Measurements from ENCODE around the gene OGFOD2. TPM values are rescaled to one million over a fixed set of nuclear protein-coding genes. Genes with fewer than 3 reads are reported as not detected.

The OGFOD2 gene
- total RNA-seq, 2 donors from 2014 or later = 26.3 to 27.6 TPM

- H3K4me3 ChIP-seq = no peak overlapping the region
- intact Hi-C loops (cut with DNase I) = no loop called here
- H3K27ac ChIP-seq = no peak overlapping the region
- H3K4me1 ChIP-seq (replicated peaks) = no peaks in the 10 kb centered on the region
- DNase-seq (ENCODE audit: low spot score) = no peak
- peaks cover 0 to 5% of the 10 kb centered on the region in 2 donors for H3K36me3 ChIP-seq
- 78% methylated on average over 19 of the region's 19 CpGs for WGBS
- TF ChIP-seq POLR2A (IDR thresholded peaks at IDR 0.05) (no peak), CTCF (IDR thresholded peaks at IDR 0.05) (no peak), POLR2AphosphoS5 (IDR thresholded peaks at IDR 0.05) (no peak)
- H3K27me3 ChIP-seq (replicated peaks; ENCODE audit: insufficient read depth) = no peaks in the 10 kb centered on the region
- H3K9me3 ChIP-seq = no peaks in the 10 kb centered on the region
Measured at GRCh38 chr12:123027726-123028445, 52.8 kb downstream of the OGFOD2 start.

GRCh38 chr12:123028475-123028874 is 53.4 kb downstream of the OGFOD2 start:
- no peaks in the 10 kb centered on the region for H3K4me1 ChIP-seq (replicated peaks)
- H3K36me3 ChIP-seq = peaks cover 0 to 5% of the 10 kb centered on the region in 2 donors
- no peak overlapping the region for H3K27ac ChIP-seq
- H3K9me3 ChIP-seq = no peaks in the 10 kb centered on the region
- H3K4me3 ChIP-seq = no peak overlapping the region
- intact Hi-C loops (cut with DNase I) = no loop called here
- DNase-seq (ENCODE audit: low spot score) = no peak
- TF ChIP-seq CTCF (IDR thresholded peaks at IDR 0.05) (no peak), POLR2A (IDR thresholded peaks at IDR 0.05) (no peak), POLR2AphosphoS5 (IDR thresholded peaks at IDR 0.05) (no peak)
- 89% methylated on average over 7 of the region's 7 CpGs for WGBS
- no peaks in the 10 kb centered on the region for H3K27me3 ChIP-seq (replicated peaks; ENCODE audit: insufficient read depth)

- Histone ChIP-seq H3K36me3 (peaks cover 0 to 5% of the 10 kb centered on the region in 2 donors), H3K27me3 (replicated peaks; ENCODE audit: insufficient read depth) (no peaks in the 10 kb centered on the region), H3K4me3 (no peak overlapping the region), H3K9me3 (no peaks in the 10 kb centered on the region), H3K27ac (no peak overlapping the region), H3K4me1 (replicated peaks) (no peaks in the 10 kb centered on the region)
- intact Hi-C loops (cut with DNase I) = no loop called here
- TF ChIP-seq CTCF (IDR thresholded peaks at IDR 0.05) (no peak), POLR2AphosphoS5 (IDR thresholded peaks at IDR 0.05) (no peak), POLR2A (IDR thresholded peaks at IDR 0.05) (no peak)
- no peak for DNase-seq (ENCODE audit: low spot score)
Measured at GRCh38 chr12:123029550-123029949, 54.5 kb downstream of the OGFOD2 start.

Small RNAs within 50 kb of the gene (microRNA-seq; reads per million reads assigned to microRNA genes)
- not detected for gene MIR4304

Small RNAs within 50 kb of the gene (small RNA-seq; reads per million reads assigned to genes)
- 0 reads per million in 2 donors for gene ARL6IP4
- gene MIR4304 = 0 reads per million in 2 donors

Other genes starting within 250 kb of the OGFOD2 start
- gene HCAR1, start 244.4 kb upstream of the OGFOD2 start, total RNA-seq = under 1 TPM; 0.73 to 0.80 TPM
- gene DENR, start 222.4 kb upstream of the OGFOD2 start, total RNA-seq = 10 to 100 TPM; 20.4 to 32.8 TPM
- gene CCDC62, start 200.7 kb upstream of the OGFOD2 start, total RNA-seq = 1 to 10 TPM in 1 of 2 donors, under 1 TPM in 1; 0.73 to 8.5 TPM
- gene HIP1R, start 139.8 kb upstream of the OGFOD2 start, total RNA-seq = 10 to 100 TPM; 45.1 to 79.3 TPM
- 10 to 100 TPM; 37.6 to 67.7 TPM for gene VPS37B, start 79.1 kb upstream of the OGFOD2 start, total RNA-seq
- 10 to 100 TPM in 1 of 2 donors, 1 to 10 TPM in 1; 8.2 to 50.0 TPM for gene ABCB9, start 8.8 kb upstream of the OGFOD2 start, total RNA-seq
- gene ARL6IP4, start 5.4 kb downstream of the OGFOD2 start, total RNA-seq = 100 to 1,000 TPM; 232 to 257 TPM
- 10 to 100 TPM in 1 of 2 donors, 1 to 10 TPM in 1; 2.4 to 15.7 TPM for gene PITPNM2, start 175.8 kb downstream of the OGFOD2 start, total RNA-seq